Measurements from ENCODE around the gene MGAT5.
A peak's percentile ranks its signal among the peaks of the same experiment; 100 is the strongest.
"Not testable (repeated sequence)": the region's sequence is repeated elsewhere in the genome, so short reads cannot be mapped to it uniquely, and the experiment has no call there.

MGAT5 gene

GRCh38 chr2:134281815-134282419, 28.0 kb downstream of the MGAT5 start:
- no peak for DNase-seq

- no peak for DNase-seq
These were observed 28.9 kb downstream of the MGAT5 start for GRCh38 chr2:134282629-134283400.

- no peak for DNase-seq
These were observed 29.8 kb downstream of the MGAT5 start for GRCh38 chr2:134283661-134284060.

GRCh38 chr2:134284119-134284670, 30.3 kb downstream of the MGAT5 start:
- no peak for DNase-seq

GRCh38 chr2:134287323-134287722, 33.5 kb downstream of the MGAT5 start:
- no peak for DNase-seq

GRCh38 chr2:134288814-134289213, 34.9 kb downstream of the MGAT5 start:
- DNase-seq, result no peak

GRCh38 chr2:134289225-134289624, 35.4 kb downstream of the MGAT5 start:
- DNase-seq, result no peak

- DNase-seq, result no peak
These were observed 36.5 kb downstream of the MGAT5 start for GRCh38 chr2:134290358-134290757.

GRCh38 chr2:134292514-134292913, 38.6 kb downstream of the MGAT5 start:
- DNase-seq, result no peak

- DNase-seq, result no peak
These were observed 40.1 kb downstream of the MGAT5 start for GRCh38 chr2:134293719-134294537.

GRCh38 chr2:134294598-134294997, 40.7 kb downstream of the MGAT5 start:
- not testable (repeated sequence) for DNase-seq

- DNase-seq, result no peak
These were observed 41.6 kb downstream of the MGAT5 start for GRCh38 chr2:134295441-134295840.

GRCh38 chr2:134296301-134296700, 42.4 kb downstream of the MGAT5 start:
- DNase-seq, result no peak

GRCh38 chr2:134299334-134299733, 45.5 kb downstream of the MGAT5 start:
- no peak for DNase-seq

- peak; percentile 19 for DNase-seq
These were observed 46.7 kb downstream of the MGAT5 start for GRCh38 chr2:134300585-134300984.

- peak; percentile 24 for DNase-seq
These were observed 47.4 kb downstream of the MGAT5 start for GRCh38 chr2:134301099-134301927.

GRCh38 chr2:134301928-134302260, 48.0 kb downstream of the MGAT5 start:
- no peak for DNase-seq

GRCh38 chr2:134304394-134305108, 50.7 kb downstream of the MGAT5 start:
- DNase-seq, result no peak

- DNase-seq, result no peak
These were observed 51.2 kb downstream of the MGAT5 start for GRCh38 chr2:134305109-134305491.

GRCh38 chr2:134306521-134306920, 52.6 kb downstream of the MGAT5 start:
- peak; percentile 76 for DNase-seq

GRCh38 chr2:134307334-134307733, 53.5 kb downstream of the MGAT5 start:
- DNase-seq, result no peak
